ENCODE results near the gene NHSL1. TPM values are rescaled to one million over a fixed set of nuclear protein-coding genes. Genes with fewer than 3 reads are reported as not detected.

The NHSL1 gene
- total RNA-seq, 2 donors from 2014 or later = 0.68 to 1.9 TPM

GRCh38 chr6:138410972-138411880, 88.1 kb downstream of the NHSL1 start:
- Mint-ChIP-seq H3K9me3 (no peaks in the 10 kb centered on the region), H3K27ac (peak overlapping the region; percentile 52 to 78), H3K36me3 (peaks cover 31 to 39% of the 10 kb centered on the region in 2 donors)
- peak; percentile 90 to 92 for ATAC-seq
- peak in 1 of 2 donors; percentile 10 for DNase-seq (ENCODE audit: low spot score in 2 of 2)

- no peak for DNase-seq (ENCODE audit: low spot score in 2 of 2)
- H3K27ac Mint-ChIP-seq = peak overlapping the region; percentile 0 to 61
- peaks cover 26 to 45% of the 10 kb centered on the region in 2 donors for H3K36me3 Mint-ChIP-seq
- ATAC-seq = no peak
- H3K9me3 Mint-ChIP-seq = no peaks in the 10 kb centered on the region
Observed at GRCh38 chr6:138410048-138410735, 89.1 kb downstream of the NHSL1 start.

DNA sequence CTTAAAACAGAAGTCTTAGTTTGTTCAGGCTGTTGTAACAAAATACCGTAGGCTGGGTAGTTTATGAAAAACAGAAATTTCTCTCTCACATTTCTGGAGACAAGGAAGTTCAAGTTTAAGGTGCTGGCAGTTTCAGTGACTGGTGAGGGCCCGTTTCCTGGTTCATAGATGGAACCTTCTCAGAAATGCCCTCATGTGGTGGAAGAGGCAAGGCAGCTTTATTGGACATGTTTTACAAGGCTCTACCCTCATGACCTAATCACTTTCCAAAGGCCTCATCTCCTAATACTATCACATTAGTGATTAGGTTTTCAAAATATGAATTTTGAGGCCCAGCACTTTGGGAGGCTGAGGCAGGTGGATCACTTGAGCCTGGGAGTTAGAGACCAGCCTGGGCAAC, 92.9 kb downstream of the NHSL1 start:
- no peak for ATAC-seq
- DNase-seq (ENCODE audit: low spot score in 2 of 2) = no peak
- Mint-ChIP-seq H3K9me3 (no peaks in the 10 kb centered on the region), H3K36me3 (peaks cover 15 to 39% of the 10 kb centered on the region in 2 donors), H3K27ac (no peak overlapping the region)

- H3K36me3 Mint-ChIP-seq = peaks cover 12 to 39% of the 10 kb centered on the region in 2 donors
- ATAC-seq = no peak
- no peak for DNase-seq (ENCODE audit: low spot score in 2 of 2)
- no peak overlapping the region for H3K27ac Mint-ChIP-seq
- no peaks in the 10 kb centered on the region for H3K9me3 Mint-ChIP-seq
Observed at GRCh38 chr6:138405816-138406413, 93.4 kb downstream of the NHSL1 start.

- Mint-ChIP-seq H3K36me3 (peaks cover 9 to 36% of the 10 kb centered on the region in 2 donors), H3K27ac (peak overlapping the region; percentile 32 to 77), H3K9me3 (no peaks in the 10 kb centered on the region)
- DNase-seq (ENCODE audit: low spot score in 2 of 2) (peak in 1 of 2 donors; percentile 28), ATAC-seq (peak in 1 of 2 donors; percentile 8)
Observed at GRCh38 chr6:138404666-138405337, 94.5 kb downstream of the NHSL1 start.

DNA sequence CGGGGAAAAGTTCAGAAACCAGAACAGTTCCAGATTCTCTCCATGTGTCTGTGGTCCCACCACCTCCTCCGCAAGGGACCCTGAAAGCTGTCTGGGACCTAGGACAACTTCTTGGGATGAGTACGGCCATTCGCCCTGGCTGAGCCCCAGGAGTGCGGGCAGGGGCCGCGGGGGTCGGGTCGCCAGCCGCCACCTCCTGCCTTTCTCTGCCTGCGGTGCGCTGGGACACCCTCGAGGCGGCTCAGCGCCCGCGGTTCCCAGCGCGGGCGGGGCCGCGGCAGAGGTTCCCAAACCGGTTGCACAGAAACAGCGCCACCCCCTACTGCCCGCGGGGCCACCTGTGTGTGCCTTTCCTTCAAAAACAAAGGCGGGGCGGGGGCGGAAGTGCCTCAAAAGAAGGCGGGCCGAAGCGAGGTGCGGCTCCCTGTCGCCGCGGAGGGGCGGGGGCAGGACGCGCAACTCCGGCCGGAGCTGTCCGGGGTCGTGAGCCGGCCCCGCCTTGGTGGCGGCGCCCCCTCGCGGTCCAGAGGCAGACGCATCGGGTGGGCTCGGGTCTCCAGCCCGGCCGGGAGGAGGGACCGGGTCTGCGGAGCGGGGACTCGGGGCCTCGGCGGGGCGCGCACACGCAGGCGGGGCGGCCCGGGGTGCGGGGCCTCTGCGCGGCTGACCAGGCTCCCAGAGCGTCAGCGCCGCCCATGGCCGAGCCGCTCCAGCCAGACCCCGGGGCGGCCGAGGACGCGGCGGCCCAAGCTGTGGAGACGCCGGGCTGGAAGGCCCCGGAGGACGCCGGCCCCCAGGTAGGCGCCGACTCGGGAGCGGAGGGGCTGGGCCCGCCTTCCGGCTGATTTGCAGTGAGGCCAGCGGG, 95.3 kb downstream of the NHSL1 start, which contains the start of gene HEBP2:
Gene HEBP2 (plus strand): TSS at position 423 of the 865 bp plus-strand sequence. CDS start 273 bp downstream, at position 696.
- Mint-ChIP-seq H3K27ac (peak within 1 kb of the TSS; percentile 76 to 77), H3K9me3 (no peaks in the 10 kb centered on the region), H3K36me3 (peaks cover 5 to 28% of the 10 kb centered on the region in 2 donors)
- peak; percentile 85 to 92 for DNase-seq (ENCODE audit: low spot score in 2 of 2)
- peak; percentile 89 to 92 for ATAC-seq

DNA sequence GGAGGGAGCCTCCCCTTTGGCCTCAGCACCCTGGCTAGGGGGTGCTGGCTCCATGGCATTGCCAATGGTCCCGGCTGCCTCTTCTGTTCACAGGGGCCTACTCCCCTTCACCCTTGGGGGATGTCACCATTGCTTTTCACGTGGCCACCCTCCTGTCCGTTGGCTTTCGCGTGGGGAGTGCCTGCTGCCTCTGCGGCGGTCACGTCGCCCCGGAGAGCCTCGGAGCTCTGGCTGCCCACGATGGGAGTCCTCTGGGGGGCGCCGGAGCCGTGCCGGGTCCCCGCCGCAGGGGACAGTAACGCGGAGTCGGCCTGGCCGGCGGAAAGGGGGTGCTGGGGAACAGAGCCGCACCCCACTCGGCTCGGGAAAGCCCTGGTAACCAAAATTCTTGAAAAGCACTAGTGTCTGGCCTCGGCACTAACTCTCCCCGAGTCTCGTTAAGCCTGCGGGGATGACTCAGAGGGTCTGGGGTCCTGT, 95.9 kb downstream of the NHSL1 start:
- DNase-seq (ENCODE audit: low spot score in 2 of 2) = peak in 1 of 2 donors; percentile 38
- H3K27ac Mint-ChIP-seq = peak overlapping the region in 1 of 2 donors; percentile 76
- H3K36me3 Mint-ChIP-seq = peaks cover 0 to 21% of the 10 kb centered on the region in 2 donors
- ATAC-seq = peak; percentile 29 to 54
- no peaks in the 10 kb centered on the region for H3K9me3 Mint-ChIP-seq

DNA sequence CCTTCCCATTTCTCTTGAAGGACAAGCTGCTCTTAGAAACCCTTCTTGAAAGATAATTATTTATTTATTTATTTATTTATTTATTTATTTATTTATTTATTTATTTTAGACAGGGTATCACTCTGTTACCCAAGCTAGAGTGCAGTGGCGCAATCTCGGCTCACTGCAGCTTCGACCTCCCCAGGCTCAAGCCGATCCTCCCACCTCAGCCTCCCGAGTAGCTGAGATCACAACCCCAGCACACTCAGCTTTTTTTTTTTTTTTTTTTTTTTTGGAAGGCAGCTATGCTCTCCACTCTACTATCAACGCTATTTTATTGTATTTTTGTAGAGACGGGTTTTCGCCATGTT, 96.5 kb downstream of the NHSL1 start:
- Mint-ChIP-seq H3K9me3 (no peaks in the 10 kb centered on the region), H3K27ac (peak overlapping the region in 1 of 2 donors; percentile 76), H3K36me3 (peaks cover 0 to 17% of the 10 kb centered on the region in 2 donors)
- no peak for DNase-seq (ENCODE audit: low spot score in 2 of 2)
- no peak for ATAC-seq

DNA sequence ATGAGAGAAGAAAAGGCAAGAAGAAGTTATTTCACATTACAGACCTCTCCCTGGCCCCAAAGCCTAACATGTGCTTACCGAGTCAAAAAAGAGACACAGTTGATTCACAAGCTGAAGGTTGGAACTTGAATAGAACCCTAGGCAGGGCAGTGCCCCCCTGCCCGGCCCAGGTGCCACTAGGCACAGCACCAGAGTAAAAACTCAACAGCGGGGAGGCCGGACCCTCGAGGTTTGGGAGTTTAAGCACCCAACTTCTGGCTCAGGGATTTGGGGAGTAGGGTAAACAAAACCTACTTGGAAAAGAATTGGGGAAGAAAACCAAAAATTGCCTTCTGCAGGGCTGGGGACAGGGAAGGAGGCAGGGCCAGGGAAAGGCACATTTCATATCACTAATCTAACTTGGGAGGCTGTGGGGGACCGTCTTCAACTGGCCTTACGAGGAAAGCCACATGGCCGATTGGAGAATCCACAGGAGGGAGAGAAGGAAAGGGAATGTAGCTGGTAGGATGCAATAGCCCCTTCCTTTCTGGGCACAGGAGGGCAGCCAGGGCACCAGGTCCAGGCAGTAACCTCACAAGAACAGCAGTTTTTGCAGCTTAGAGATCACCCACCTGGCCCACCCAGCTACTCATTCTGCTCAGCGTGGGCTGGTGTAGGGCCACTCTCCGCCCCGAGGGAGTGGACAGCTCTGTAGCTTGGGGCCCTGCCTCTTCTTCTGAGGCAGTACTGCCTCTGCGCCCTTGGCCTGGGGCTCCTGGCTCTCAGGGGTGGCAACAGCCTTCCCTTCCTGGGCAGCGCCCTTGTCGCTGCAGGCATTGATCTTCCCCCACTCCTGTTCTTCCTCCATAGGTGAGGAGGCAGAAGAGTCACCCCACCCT, 97.1 kb downstream of the NHSL1 start:
- no peak overlapping the region for H3K27ac Mint-ChIP-seq

GRCh38 chr6:138400326-138400725, 99.0 kb downstream of the NHSL1 start:
- no peak for ATAC-seq

More for the DNA sequence above, 97.1 kb downstream of the NHSL1 start:
- ATAC-seq (no peak), DNase-seq (ENCODE audit: low spot score in 2 of 2) (no peak)
- Mint-ChIP-seq H3K9me3 (no peaks in the 10 kb centered on the region), H3K36me3 (peaks cover 0 to 17% of the 10 kb centered on the region in 2 donors)

GRCh38 chr6:138397128-138398122, 101.9 kb downstream of the NHSL1 start:
- no peak overlapping the region for H3K27ac Mint-ChIP-seq
- H3K36me3 Mint-ChIP-seq = no peaks in the 10 kb centered on the region

More at GRCh38 chr6:138400326-138400725, 99.0 kb downstream of the NHSL1 start:
- Mint-ChIP-seq H3K9me3 (no peaks in the 10 kb centered on the region), H3K36me3 (peaks cover 0 to 6% of the 10 kb centered on the region in 2 donors), H3K27ac (no peak overlapping the region)
- DNase-seq (ENCODE audit: low spot score in 2 of 2) = no peak

DNA sequence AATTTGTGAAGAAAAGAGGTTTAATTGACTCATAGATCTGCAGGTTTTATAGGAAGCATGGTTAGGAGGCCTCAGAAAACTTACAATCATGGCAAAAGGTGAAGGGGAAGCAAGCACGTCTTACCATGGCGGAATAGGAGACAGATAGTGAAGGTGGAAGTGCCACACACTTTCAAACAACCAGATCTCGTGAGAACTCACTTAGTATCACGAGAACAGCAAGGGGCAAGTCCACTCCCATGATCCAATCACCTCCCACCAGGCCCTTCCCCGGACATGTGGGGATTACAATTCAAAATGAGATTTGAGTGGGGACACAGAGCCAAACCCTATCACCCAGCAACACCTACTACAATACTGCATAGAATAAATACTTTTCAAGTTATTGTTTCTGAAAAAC, 102.6 kb downstream of the NHSL1 start:
- Mint-ChIP-seq H3K27ac (no peak overlapping the region), H3K9me3 (no peaks in the 10 kb centered on the region), H3K36me3 (no peaks in the 10 kb centered on the region)
- ATAC-seq (no peak), DNase-seq (ENCODE audit: low spot score in 2 of 2) (no peak)

More at GRCh38 chr6:138397128-138398122, 101.9 kb downstream of the NHSL1 start:
- DNase-seq (ENCODE audit: low spot score in 2 of 2) = no peak
- H3K9me3 Mint-ChIP-seq = no peaks in the 10 kb centered on the region
- no peak for ATAC-seq

GRCh38 chr6:138393871-138394783, 105.2 kb downstream of the NHSL1 start:
- DNase-seq (ENCODE audit: low spot score in 2 of 2) = no peak

More at GRCh38 chr6:138393871-138394783, 105.2 kb downstream of the NHSL1 start:
- no peak overlapping the region for H3K27ac Mint-ChIP-seq
- no peak for ATAC-seq
- no peaks in the 10 kb centered on the region for H3K36me3 Mint-ChIP-seq
- H3K9me3 Mint-ChIP-seq = no peaks in the 10 kb centered on the region
